Aorta (tissue), 5 donors: ENCODE measurements around the gene LYRM1. TPM values are rescaled to one million over a fixed set of nuclear protein-coding genes. Genes with fewer than 3 reads are reported as not detected.
"Not testable (repeated sequence)": the region's sequence is repeated elsewhere in the genome, so short reads cannot be mapped to it uniquely, and the experiment has no call there.

Source experiments
- ATAC-seq: fragments of 200-7000 bp; cut with Tn5 transposase; one replicate; pipeline ENCODE4 v1.9.1; 2022; ENCODE audit warnings: moderate library complexity; ENCODE audit not compliant: low FRiP score
- DNase-seq, 2 donors: peaks; one replicate each; pipeline ENCODE4 v3.0.0-alpha.2; 2020
- H3K27ac ChIP-seq, 2 donors: one replicate each; pipeline ENCODE4 v1.5.1; 2013; ENCODE audit warnings: low read length in 2 of 2, mild to moderate bottlenecking in 2 of 2, moderate library complexity in 2 of 2, control low read depth in 1 of 2, inconsistent platforms in 1 of 2, low read depth in 1 of 2
- H3K27me3 ChIP-seq, 2 donors: one replicate each; pipeline ENCODE4 v1.6.1; 2013; ENCODE audit warnings: control low read depth in 1 of 2, low read length in 1 of 2, mild to moderate bottlenecking in 1 of 2, moderate library complexity in 1 of 2; ENCODE audit not compliant: insufficient read depth in 2 of 2, control insufficient read depth in 1 of 2
- H3K36me3 ChIP-seq, 2 donors: one replicate each; pipeline ENCODE4 v1.6.1; 2013; ENCODE audit warnings: control low read depth in 1 of 2, low read length in 1 of 2, mild to moderate bottlenecking in 1 of 2; ENCODE audit not compliant: insufficient read depth in 2 of 2, control insufficient read depth in 1 of 2
- H3K4me1 ChIP-seq, 2 donors: one replicate each; pipeline ENCODE4 v1.6.1; 2013; ENCODE audit warnings: low read length in 2 of 2, control low read depth in 1 of 2, mild to moderate bottlenecking in 1 of 2, moderate library complexity in 1 of 2; ENCODE audit not compliant: insufficient read depth in 2 of 2, control insufficient read depth in 1 of 2
- H3K4me3 ChIP-seq, 2 donors: one replicate each; pipeline ENCODE4 v1.5.1; 2013; ENCODE audit warnings: low read length in 2 of 2, control low read depth in 1 of 2, mild to moderate bottlenecking in 1 of 2
- H3K9me3 ChIP-seq: one replicate; pipeline ENCODE4 v1.6.1; 2013; ENCODE audit warnings: mild to moderate bottlenecking, low read length; ENCODE audit not compliant: control insufficient read depth
- WGBS, 2 donors: extraction: QIAGEN DNeasy Blood & Tissue Kit; methylation state at CpG; one replicate each; pipeline ENCODE4 v1.1.7; 2013; 5-methylcytosine and 5-hydroxymethylcytosine counted together
- intact Hi-C, 2 donors: fragments of 100-400 bp; cut with DNase I; formaldehyde crosslinking; loops; one replicate each; pipeline versions ENCODE4 v1.14.2 to v1.15.0; 2022
- polyA plus RNA-seq, 2 donors: library from polyadenylated mRNA; stranded (reverse); fragments of 200-250 nt; gene quantifications; one replicate each; pipeline ENCODE4 v1.2.3, GENCODE V29; 2013
- total RNA-seq, 2 donors: library from RNA; stranded (reverse); fragmentation: NEBNext Ultra II Directional; extraction: Animal tissue kit (Norgen Biotek cat#: 25700); gene quantifications; one replicate each; pipeline ENCODE4 v1.2.1, GENCODE V29; 2021
- donor health status: healthy with polysubstance abuse.
- donor health status: Bipolar disorder and iron deficiency.
- donor health status: DM: no; HTN: no; CAD: no.
- donor health status: DM: no; HTN: no; CAD: no.
- donor health status: DM: yes; HTN: yes; CAD: no.

LYRM1 gene
- total and polyA plus RNA-seq, 4 donors = 18.1 to 44.2 (median 25.8) TPM

DNA sequence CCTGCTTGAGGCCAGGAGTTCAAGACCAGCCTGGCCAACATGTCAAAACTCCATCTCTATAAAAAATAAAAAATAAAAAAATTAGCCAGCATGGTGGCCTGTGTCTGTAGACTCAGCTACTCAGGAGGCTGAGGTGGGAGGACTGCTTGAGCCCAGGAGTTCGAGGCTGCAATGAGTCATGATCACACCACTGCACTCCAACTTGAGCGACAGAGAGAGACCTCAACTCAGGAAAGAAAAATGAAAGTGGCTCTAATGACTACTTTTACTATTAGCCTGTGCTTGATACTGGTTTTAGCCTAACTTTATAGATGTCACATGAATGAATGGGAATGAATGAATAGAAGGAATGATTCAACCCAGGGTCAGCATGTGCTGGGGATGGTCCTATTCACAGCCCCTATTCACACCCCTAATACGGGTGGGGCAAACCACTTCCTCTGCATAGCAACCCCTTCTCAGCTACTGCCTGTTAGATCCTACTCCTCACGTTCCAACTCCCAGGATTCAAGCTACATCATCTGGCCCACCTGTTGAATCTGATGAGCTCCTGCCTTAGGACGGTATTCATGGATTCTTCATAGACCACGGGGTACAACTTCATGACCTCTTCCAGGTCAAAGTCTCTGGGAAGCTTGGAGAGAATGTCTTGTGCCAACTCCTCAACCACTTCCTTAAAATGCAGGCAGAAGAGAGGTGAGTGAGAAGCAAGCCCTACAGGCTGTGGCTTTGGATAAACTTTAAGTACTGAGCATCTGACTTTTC, 40.5 kb downstream of the LYRM1 start:
- DNase-seq (no peak), ATAC-seq (no peak)
- intact Hi-C loops = loop anchor here in 1 of 2 donors (10.0 kb wide), 2 partner anchors 64 to 86 kb away; no protein-coding TSS in a partner anchor
- WGBS, 2 donors = 85 to 90% methylated on average over 6 of the region's 6 CpGs
- Histone ChIP-seq H3K9me3 (no peaks in the 10 kb centered on the region), H3K36me3 (no peaks in the 10 kb centered on the region), H3K27ac (no peak overlapping the region), H3K27me3 (no peaks in the 10 kb centered on the region), H3K4me1 (no peaks in the 10 kb centered on the region), H3K4me3 (no peak overlapping the region)

DNA sequence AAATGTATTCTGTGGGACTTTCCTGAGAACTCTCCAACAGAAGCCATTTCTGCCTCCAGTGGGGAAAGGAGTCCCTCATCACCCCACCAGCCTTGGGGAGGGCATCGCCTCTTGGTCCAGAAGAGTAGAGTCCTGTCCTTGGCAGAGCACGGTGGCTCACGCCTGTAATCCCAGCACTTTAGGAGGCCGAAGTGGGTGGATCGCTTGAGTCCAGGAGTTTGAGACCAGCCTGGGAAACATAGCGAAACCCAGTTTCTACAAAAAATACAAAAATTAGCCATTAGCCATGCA, 41.0 kb downstream of the LYRM1 start:
- Histone ChIP-seq H3K9me3 (no peaks in the 10 kb centered on the region), H3K27ac (no peak overlapping the region), H3K36me3 (no peaks in the 10 kb centered on the region), H3K4me1 (no peaks in the 10 kb centered on the region), H3K27me3 (no peaks in the 10 kb centered on the region), H3K4me3 (no peak overlapping the region)
- no peak for DNase-seq
- ATAC-seq = no peak
- intact Hi-C loops = loop anchor here in 1 of 2 donors (10.0 kb wide), 2 partner anchors 63 to 87 kb away; no protein-coding TSS in a partner anchor
- 96% methylated on average over 6 of the region's 6 CpGs for WGBS, 2 donors

DNA sequence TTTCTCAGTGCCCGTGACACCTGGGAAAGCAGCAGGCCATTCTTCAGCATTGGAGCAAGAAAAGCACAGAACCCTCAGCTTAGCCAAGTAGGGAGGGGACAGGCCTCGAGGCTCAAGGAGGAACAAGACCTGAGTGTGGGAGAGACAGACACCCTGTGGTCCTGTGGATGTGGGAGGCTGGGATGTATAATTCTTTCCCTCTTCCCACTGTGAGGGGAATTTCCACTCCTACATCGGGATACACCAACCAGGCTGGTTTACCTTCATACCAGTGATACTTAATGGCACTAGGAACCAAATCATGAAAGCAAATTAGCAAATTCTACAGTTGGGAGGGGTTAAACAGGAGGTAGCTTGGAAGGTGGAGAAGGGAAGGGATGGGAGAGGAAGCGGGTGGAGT, 41.7 kb downstream of the LYRM1 start:
- Histone ChIP-seq H3K27ac (no peak overlapping the region), H3K9me3 (no peaks in the 10 kb centered on the region), H3K36me3 (no peaks in the 10 kb centered on the region), H3K27me3 (no peaks in the 10 kb centered on the region), H3K4me3 (no peak overlapping the region), H3K4me1 (no peaks in the 10 kb centered on the region)
- DNase-seq = no peak
- WGBS, 2 donors = 92 to 93% methylated on average over 4 of the region's 4 CpGs
- no peak for ATAC-seq
- intact Hi-C loops = loop anchor here in 1 of 2 donors (10.0 kb wide), 2 partner anchors 63 to 87 kb away; no protein-coding TSS in a partner anchor

- Histone ChIP-seq H3K4me3 (no peak overlapping the region), H3K4me1 (no peaks in the 10 kb centered on the region), H3K27ac (no peak overlapping the region), H3K27me3 (no peaks in the 10 kb centered on the region), H3K9me3 (no peaks in the 10 kb centered on the region), H3K36me3 (no peaks in the 10 kb centered on the region)
- intact Hi-C loops = loop anchor here in 1 of 2 donors (10.0 kb wide), 2 partner anchors 60 to 90 kb away; no protein-coding TSS in a partner anchor
- ATAC-seq = no peak
- DNase-seq = no peak
- 84 to 87% methylated on average over 5 of the region's 5 CpGs for WGBS, 2 donors
These were observed 44.4 kb downstream of the LYRM1 start for GRCh38 chr16:20944861-20945574.

DNA sequence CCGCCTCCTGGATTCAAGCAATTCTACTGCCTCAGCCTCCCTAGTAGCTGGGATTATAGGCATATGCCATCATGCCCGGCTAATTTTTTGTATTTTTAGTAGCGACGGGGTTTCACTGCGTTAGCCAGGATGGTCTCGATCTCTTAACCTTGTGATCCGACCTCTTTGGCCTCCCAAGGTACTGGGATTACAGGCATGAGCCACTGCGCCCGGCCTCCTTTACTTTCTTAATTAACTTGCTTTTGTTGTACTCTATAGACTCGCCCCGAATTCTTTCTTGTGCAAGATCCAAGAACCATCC, 45.0 kb downstream of the LYRM1 start:
- intact Hi-C loops = loop anchor here in 1 of 2 donors (10.0 kb wide), 2 partner anchors 59 to 91 kb away; no protein-coding TSS in a partner anchor
- not testable (repeated sequence) for ATAC-seq, H3K27ac ChIP-seq, H3K4me3 ChIP-seq, H3K27me3 ChIP-seq, H3K4me1 ChIP-seq, H3K36me3 ChIP-seq, H3K9me3 ChIP-seq, DNase-seq
- WGBS, 2 donors = 94 to 96% methylated on average over 11 of the region's 11 CpGs

DNA sequence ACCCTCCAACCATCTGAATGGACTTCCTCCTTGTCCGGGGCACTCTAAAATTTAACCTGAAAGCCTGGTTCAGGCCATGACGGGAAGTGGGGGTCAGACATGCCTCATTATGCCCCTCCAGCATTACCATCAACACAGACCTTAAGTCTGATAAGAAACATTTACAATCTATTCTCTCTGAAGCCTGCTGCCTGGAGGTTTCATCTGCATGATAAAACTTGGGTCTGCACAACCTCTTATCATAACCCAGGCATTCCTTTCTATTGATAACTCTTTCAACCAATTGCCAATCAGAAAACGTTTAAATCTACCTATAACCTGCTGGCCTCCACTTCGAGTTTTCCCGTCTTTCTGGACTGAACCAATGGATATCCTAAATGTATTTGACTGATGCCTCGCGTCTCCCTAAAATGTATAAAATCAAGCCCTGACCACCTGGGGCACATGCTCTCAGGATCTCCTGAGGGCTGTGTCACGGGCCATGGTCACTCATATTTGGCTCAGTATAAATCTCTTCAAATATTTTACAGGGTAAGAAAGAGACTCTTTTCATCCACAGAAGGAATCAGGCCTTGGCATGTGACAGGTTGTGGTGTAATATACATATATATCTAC, 45.6 kb downstream of the LYRM1 start:
- Histone ChIP-seq H3K27ac (no peak overlapping the region), H3K4me3 (no peak overlapping the region), H3K36me3 (no peaks in the 10 kb centered on the region), H3K4me1 (no peaks in the 10 kb centered on the region), H3K9me3 (no peaks in the 10 kb centered on the region), H3K27me3 (no peaks in the 10 kb centered on the region)
- no peak for ATAC-seq
- WGBS, 2 donors = 89 to 92% methylated on average over 8 of the region's 8 CpGs
- DNase-seq = no peak
- intact Hi-C loops = loop anchor here in 1 of 2 donors (10.0 kb wide), 2 partner anchors 59 to 91 kb away; no protein-coding TSS in a partner anchor

- intact Hi-C loops = loop anchor here in 1 of 2 donors (10.0 kb wide), 2 partner anchors 56 to 94 kb away; no protein-coding TSS in a partner anchor
- ATAC-seq (no peak), DNase-seq (no peak)
- Histone ChIP-seq H3K4me3 (no peak overlapping the region), H3K27me3 (no peaks in the 10 kb centered on the region), H3K9me3 (no peaks in the 10 kb centered on the region), H3K27ac (no peak overlapping the region), H3K36me3 (no peaks in the 10 kb centered on the region), H3K4me1 (no peaks in the 10 kb centered on the region)
- 89 to 93% methylated on average over 9 of the region's 9 CpGs for WGBS, 2 donors
These were observed 47.9 kb downstream of the LYRM1 start for GRCh38 chr16:20948444-20948843.

DNA sequence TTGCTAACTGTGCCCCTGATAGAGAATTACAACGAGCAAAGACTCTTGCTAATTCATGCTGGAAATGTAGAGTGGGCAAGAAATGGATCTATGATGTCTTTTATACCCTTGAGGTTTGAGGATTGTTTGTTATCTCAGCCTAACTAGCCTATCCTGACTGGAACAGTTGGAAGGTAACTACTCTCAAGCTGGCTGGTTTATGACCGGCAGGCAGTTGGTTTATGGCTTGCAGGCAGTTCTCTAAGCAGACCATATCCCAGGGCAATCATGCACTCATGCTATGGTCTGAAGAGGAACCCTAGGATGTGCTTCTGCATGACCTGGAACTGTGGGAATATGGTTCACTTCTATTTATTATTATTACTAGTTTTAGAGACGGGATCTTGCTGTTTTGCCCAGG, 49.1 kb downstream of the LYRM1 start:
- 77 to 82% methylated on average over 3 of the region's 3 CpGs for WGBS, 2 donors
- DNase-seq (no peak), ATAC-seq (no peak)
- Histone ChIP-seq H3K27me3 (no peaks in the 10 kb centered on the region), H3K27ac (no peak overlapping the region), H3K36me3 (no peaks in the 10 kb centered on the region), H3K9me3 (no peaks in the 10 kb centered on the region), H3K4me1 (no peaks in the 10 kb centered on the region), H3K4me3 (no peak overlapping the region)
- intact Hi-C loops = loop anchor here in 1 of 2 donors (10.0 kb wide), 2 partner anchors 55 to 95 kb away; no protein-coding TSS in a partner anchor
